ENCODE results near the gene STAG2.

GRCh38 chrX:124145749-124146148 lies 184.2 kb downstream of the STAG2 start:
- TF ChIP-seq CTCF (IDR thresholded peaks at IDR 0.05) (no peak), POLR2A (IDR thresholded peaks at IDR 0.05) (no peak)
